HEK293T (cell line): ENCODE measurements around the gene TTLL4.

Source experiments
- ARNT ChIP-seq: fragments of 450-650 bp; IDR thresholded peaks from 2 replicates; pipeline ENCODE4 v1.6.1; 2017; ENCODE audit warnings: mild to moderate bottlenecking
- BHLHE40 ChIP-seq: fragments of 450-650 bp; IDR thresholded peaks from 2 replicates; pipeline ENCODE4 v1.6.1; 2016; ENCODE audit warnings: mild to moderate bottlenecking, moderate library complexity, borderline replicate concordance
- ELF4 ChIP-seq: fragments of 450-650 bp; IDR thresholded peaks from 2 replicates; pipeline ENCODE4 v1.6.1; 2017; ENCODE audit warnings: antibody characterized with exemption
- FOXA1 ChIP-seq: fragments of 450-650 bp; IDR thresholded peaks from 2 replicates; pipeline ENCODE4 v1.6.1; 2016; ENCODE audit warnings: mild to moderate bottlenecking
- FOXK2 ChIP-seq: fragments of 450-650 bp; IDR thresholded peaks from 2 replicates; pipeline ENCODE4 v1.6.1; 2016; ENCODE audit warnings: mild to moderate bottlenecking
- FOXM1 ChIP-seq: fragments of 450-650 bp; IDR thresholded peaks from 2 replicates; pipeline ENCODE4 v1.6.1; 2017; ENCODE audit warnings: mild to moderate bottlenecking, borderline replicate concordance
- L3MBTL2 ChIP-seq: fragments of 450-650 bp; conservative IDR thresholded peaks from 2 replicates; pipeline ENCODE4 v1.6.1; 2016; ENCODE audit warnings: mild to moderate bottlenecking
- LEF1 ChIP-seq: fragments of 450-650 bp; IDR thresholded peaks from 2 replicates; pipeline ENCODE4 v1.6.1; 2017; ENCODE audit warnings: mild to moderate bottlenecking, borderline replicate concordance
- NFRKB ChIP-seq: fragments of 450-650 bp; IDR thresholded peaks from 2 replicates; pipeline ENCODE4 v1.6.1; 2016; ENCODE audit warnings: mild to moderate bottlenecking, moderate library complexity
- PKNOX1 ChIP-seq: fragments of 450-650 bp; IDR thresholded peaks from 2 replicates; pipeline ENCODE4 v1.6.1; 2016
- SP1 ChIP-seq: fragments of 450-650 bp; IDR thresholded peaks from 2 replicates; pipeline ENCODE4 v1.6.1; 2017
- SUZ12 ChIP-seq: fragments of 450-650 bp; IDR thresholded peaks from 2 replicates; pipeline ENCODE4 v1.6.1; 2016; ENCODE audit warnings: mild to moderate bottlenecking
- ZNF384 ChIP-seq: fragments of 450-650 bp; IDR thresholded peaks from 2 replicates; pipeline ENCODE4 v1.6.1; 2016

- no peak for TF ChIP-seq SP1
- no peak for TF ChIP-seq PKNOX1
- no peak for TF ChIP-seq ELF4
- no peak for TF ChIP-seq BHLHE40
- TF ChIP-seq FOXM1 = no peak
- TF ChIP-seq LEF1 = no peak
- TF ChIP-seq NFRKB = no peak
- TF ChIP-seq SUZ12 = no peak
- TF ChIP-seq ZNF384 = no peak
- TF ChIP-seq FOXK2 = no peak
- TF ChIP-seq ARNT = no peak
- no peak for TF ChIP-seq FOXA1
- TF ChIP-seq L3MBTL2 = no peak
Measured at GRCh38 chr2:218792433-218792832, 81.8 kb downstream of the TTLL4 start.
